Adrenal gland (tissue), 5 donors: ENCODE results near the gene KIAA1671.

ENCODE experiments used
- POLR2A ChIP-seq, 2 donors: fragments of 450-650 bp; IDR thresholded peaks; one replicate each; pipeline ENCODE4 v1.6.1; 2017; ENCODE audit warnings: antibody characterized with exemption in 2 of 2, mild to moderate bottlenecking in 2 of 2, moderate library complexity in 1 of 2
- TF ChIP-seq, protein P1 (sequence below), 6 experiments: fragments of 450-650 bp in 4 of 6; fragments of 200-600 bp in 2 of 6; sonication (generic) in 1 of 6; IDR thresholded peaks; 1 replicate in 5 of 6; 2 replicates in 1 of 6; pipeline versions ENCODE4 v1.5.1 to v1.8.0; 2016 to 2021; ENCODE audit warnings: antibody characterized with exemption in 6 of 6, mild to moderate bottlenecking in 2 of 6, moderate library complexity in 1 of 6
- donor health status: DM: no; HTN: no; CAD: no.

DNA sequence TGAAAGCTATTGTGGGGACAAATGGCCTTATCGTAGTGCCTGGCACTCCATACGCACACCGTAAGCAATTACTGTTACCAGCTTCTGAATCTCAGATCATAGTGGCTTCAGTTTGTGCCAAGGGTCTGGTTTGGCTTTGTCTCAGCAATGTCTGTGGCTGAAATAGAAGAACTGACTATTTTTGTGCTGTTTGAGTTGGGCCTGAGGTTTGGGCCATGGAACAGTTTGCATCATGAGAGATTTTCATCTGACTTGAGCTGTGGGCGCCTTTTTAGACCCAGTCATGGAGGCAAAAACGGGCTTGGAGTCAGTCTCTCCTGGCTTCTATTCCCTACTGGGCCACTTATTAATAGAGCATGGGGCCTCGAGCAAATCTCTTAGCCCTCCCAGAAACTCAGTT lies 126.1 kb downstream of the KIAA1671 start:
- TF ChIP-seq, protein P1, sequence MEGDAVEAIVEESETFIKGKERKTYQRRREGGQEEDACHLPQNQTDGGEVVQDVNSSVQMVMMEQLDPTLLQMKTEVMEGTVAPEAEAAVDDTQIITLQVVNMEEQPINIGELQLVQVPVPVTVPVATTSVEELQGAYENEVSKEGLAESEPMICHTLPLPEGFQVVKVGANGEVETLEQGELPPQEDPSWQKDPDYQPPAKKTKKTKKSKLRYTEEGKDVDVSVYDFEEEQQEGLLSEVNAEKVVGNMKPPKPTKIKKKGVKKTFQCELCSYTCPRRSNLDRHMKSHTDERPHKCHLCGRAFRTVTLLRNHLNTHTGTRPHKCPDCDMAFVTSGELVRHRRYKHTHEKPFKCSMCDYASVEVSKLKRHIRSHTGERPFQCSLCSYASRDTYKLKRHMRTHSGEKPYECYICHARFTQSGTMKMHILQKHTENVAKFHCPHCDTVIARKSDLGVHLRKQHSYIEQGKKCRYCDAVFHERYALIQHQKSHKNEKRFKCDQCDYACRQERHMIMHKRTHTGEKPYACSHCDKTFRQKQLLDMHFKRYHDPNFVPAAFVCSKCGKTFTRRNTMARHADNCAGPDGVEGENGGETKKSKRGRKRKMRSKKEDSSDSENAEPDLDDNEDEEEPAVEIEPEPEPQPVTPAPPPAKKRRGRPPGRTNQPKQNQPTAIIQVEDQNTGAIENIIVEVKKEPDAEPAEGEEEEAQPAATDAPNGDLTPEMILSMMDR (IDR thresholded peaks at IDR 0.05) = no peak
- TF ChIP-seq POLR2A (IDR thresholded peaks at IDR 0.05) = no peak
